Gastroesophageal sphincter (tissue), 3 donors: ENCODE measurements around the gene SSBP2.
A peak's percentile ranks its signal among the peaks of the same experiment; 100 is the strongest.

Experiments used
- CTCF ChIP-seq, 4 experiments: fragments of 200-600 bp in 2 of 4; fragments of 450-650 bp in 2 of 4; sonication (generic) in 1 of 4; IDR thresholded peaks; one replicate each; pipeline ENCODE4 v1.5.1; 2017 to 2019; ENCODE audit warnings: antibody characterized with exemption in 4 of 4, mild to moderate bottlenecking in 2 of 4, moderate library complexity in 2 of 4
- POLR2A ChIP-seq, 2 donors: fragments of 450-650 bp; IDR thresholded peaks; one replicate each; pipeline ENCODE4 v1.6.1; 2017; ENCODE audit warnings: antibody characterized with exemption in 2 of 2, mild to moderate bottlenecking in 2 of 2, moderate library complexity in 1 of 2
- POLR2AphosphoS5 ChIP-seq: sonication (generic); formaldehyde crosslinking; IDR thresholded peaks from one replicate; pipeline ENCODE4 v1.6.1; 2017; ENCODE audit warnings: antibody characterized with exemption

GRCh38 chr5:81755320-81755719 lies 4.4 kb upstream of the SSBP2 start:
- no peak for TF ChIP-seq POLR2A (IDR thresholded peaks at IDR 0.05)
- no peak for TF ChIP-seq CTCF (IDR thresholded peaks at IDR 0.05)
- peak; percentile 96 for TF ChIP-seq POLR2AphosphoS5
